Mesothelial cell of epicardium (in vitro differentiated cells): ENCODE results near the gene SIPA1L3. TPM values are rescaled to one million over a fixed set of nuclear protein-coding genes. Genes with fewer than 3 reads are reported as not detected.

Experiments
- DNase-seq, 2 experiments: peaks; one replicate each; pipeline ENCODE4 v3.0.0; 2021; ENCODE audit warnings: low spot score in 2 of 2; ENCODE audit not compliant: unreplicated experiment in 2 of 2
- H3K27ac Mint-ChIP-seq: 2 replicates; pipeline ENCODE4 v1.8.0; 2021; ENCODE audit warnings: mixed read lengths
- H3K27me3 Mint-ChIP-seq: 2 replicates; pipeline ENCODE4 v1.8.0; 2021; ENCODE audit warnings: low read depth, mixed read lengths
- H3K36me3 Mint-ChIP-seq: 2 replicates; pipeline ENCODE4 v1.8.0; 2021; ENCODE audit warnings: mixed read lengths
- H3K4me1 Mint-ChIP-seq: 2 replicates; pipeline ENCODE4 v1.8.0; 2021; ENCODE audit warnings: mixed read lengths
- H3K4me3 Mint-ChIP-seq: 2 replicates; pipeline ENCODE4 v1.8.0; 2021; ENCODE audit warnings: mild to moderate bottlenecking, moderate library complexity, mixed read lengths
- H3K9me3 Mint-ChIP-seq: 2 replicates; pipeline ENCODE4 v1.8.0; 2021; ENCODE audit warnings: mixed read lengths
- CTCF ChIP-seq: fragments of 200-600 bp; sonication (generic); IDR thresholded peaks from one replicate; pipeline ENCODE4 v1.5.0; 2021; ENCODE audit warnings: antibody characterized with exemption; ENCODE audit not compliant: unreplicated experiment
- total RNA-seq: library from RNA; stranded (reverse); gene quantifications from 3 replicates; pipeline ENCODE4 v1.2.1, GENCODE V29; 2021

The SIPA1L3 gene
- total RNA-seq, 1 donor from 2014 or later: 58.2 TPM

- H3K27ac Mint-ChIP-seq: no peak overlapping the region
- H3K4me3 Mint-ChIP-seq: no peak overlapping the region
- peaks cover 9% of the 10 kb centered on the region for H3K36me3 Mint-ChIP-seq
- no peak for TF ChIP-seq CTCF
- peaks cover 4% of the 10 kb centered on the region for H3K9me3 Mint-ChIP-seq
- DNase-seq: no peak
- H3K27me3 Mint-ChIP-seq: no peaks in the 10 kb centered on the region
- peaks cover 10% of the 10 kb centered on the region for H3K4me1 Mint-ChIP-seq
Measured at GRCh38 chr19:37925212-37925611, 18.2 kb downstream of the SIPA1L3 start.

DNA sequence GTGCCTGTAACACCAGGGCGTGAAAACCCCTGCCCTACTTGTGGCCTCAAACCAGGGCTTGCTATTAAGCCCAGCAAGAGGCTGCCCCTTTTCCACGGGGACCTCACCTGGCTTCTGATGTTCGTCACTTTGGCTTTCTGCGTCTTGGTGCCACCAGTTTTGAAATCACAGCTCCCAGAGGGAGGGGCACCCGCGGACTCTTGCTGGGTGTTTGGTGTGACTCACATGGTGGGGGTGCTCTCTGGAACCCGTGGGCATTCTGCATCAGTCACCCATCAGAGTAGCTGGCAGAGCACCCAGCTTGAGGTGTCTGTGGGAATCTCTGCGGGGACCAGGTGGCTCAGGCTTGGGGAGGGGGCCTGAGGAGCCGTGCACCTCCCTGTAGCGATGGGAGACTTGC, 19.2 kb downstream of the SIPA1L3 start:
- H3K27ac Mint-ChIP-seq: no peak overlapping the region
- peaks cover 4% of the 10 kb centered on the region for H3K9me3 Mint-ChIP-seq
- no peak for TF ChIP-seq CTCF
- no peaks in the 10 kb centered on the region for H3K27me3 Mint-ChIP-seq
- DNase-seq: no peak
- H3K36me3 Mint-ChIP-seq: peaks cover 5% of the 10 kb centered on the region
- H3K4me1 Mint-ChIP-seq: peaks cover 8% of the 10 kb centered on the region
- H3K4me3 Mint-ChIP-seq: no peak overlapping the region

- H3K27ac Mint-ChIP-seq: no peak overlapping the region
- peaks cover 4% of the 10 kb centered on the region for H3K36me3 Mint-ChIP-seq
- H3K9me3 Mint-ChIP-seq: peaks cover 4% of the 10 kb centered on the region
- DNase-seq: no peak
- no peak for TF ChIP-seq CTCF
- peaks cover 9% of the 10 kb centered on the region for H3K4me1 Mint-ChIP-seq
- no peaks in the 10 kb centered on the region for H3K27me3 Mint-ChIP-seq
- no peak overlapping the region for H3K4me3 Mint-ChIP-seq
Measured at GRCh38 chr19:37926711-37927110, 19.7 kb downstream of the SIPA1L3 start.

GRCh38 chr19:37928527-37929286, 21.7 kb downstream of the SIPA1L3 start:
- Mint-ChIP-seq H3K27me3 (no peaks in the 10 kb centered on the region), H3K4me1 (peaks cover 27% of the 10 kb centered on the region), H3K36me3 (peaks cover 4% of the 10 kb centered on the region), H3K4me3 (no peak overlapping the region), H3K27ac (no peak overlapping the region), H3K9me3 (peaks cover 4% of the 10 kb centered on the region)
- DNase-seq: no peak
- no peak for TF ChIP-seq CTCF

DNA sequence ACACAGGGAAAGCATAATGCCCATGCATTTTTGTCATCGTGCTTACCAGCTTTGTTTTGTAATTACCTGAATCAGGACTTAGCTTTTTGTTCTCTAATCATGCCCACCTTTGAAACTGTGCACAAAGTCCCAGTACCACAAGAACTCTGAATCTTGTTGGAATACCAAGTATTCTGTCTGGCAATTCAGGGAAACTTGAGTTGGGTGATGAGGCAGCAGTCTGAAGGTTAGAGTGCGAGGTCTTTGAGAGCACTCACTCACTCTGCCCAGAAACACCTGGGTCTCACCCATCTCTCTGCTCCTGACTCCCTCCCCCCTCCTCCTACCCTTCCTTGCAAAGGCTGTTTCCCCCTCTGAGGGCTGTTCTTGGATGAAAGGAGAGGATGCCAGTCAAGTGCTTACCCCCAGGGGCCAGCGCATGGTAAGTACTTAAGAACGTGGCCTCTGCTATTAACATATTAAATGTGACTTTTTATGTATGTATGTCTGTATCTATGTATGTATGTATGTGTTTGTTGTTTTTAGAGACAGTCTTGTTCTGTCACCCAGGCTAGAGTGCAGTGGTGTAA, 22.4 kb downstream of the SIPA1L3 start:
- Mint-ChIP-seq H3K36me3 (peaks cover 4% of the 10 kb centered on the region), H3K27me3 (no peaks in the 10 kb centered on the region), H3K4me3 (no peak overlapping the region), H3K4me1 (peaks cover 34% of the 10 kb centered on the region), H3K9me3 (peaks cover 4% of the 10 kb centered on the region), H3K27ac (no peak overlapping the region)
- no peak for TF ChIP-seq CTCF
- no peak for DNase-seq
